Osteoblast (primary cell): ENCODE results near the gene TTC7B. TPM values are rescaled to one million over a fixed set of nuclear protein-coding genes. Genes with fewer than 3 reads are reported as not detected.

Experiments used
- DNase-seq: peaks from one replicate; pipeline ENCODE4 v3.0.0; 2011; ENCODE audit warnings: low spot score, mixed read lengths; ENCODE audit not compliant: insufficient read length; ENCODE audit errors: missing footprints
- H2AFZ ChIP-seq: 2 replicates; pipeline ENCODE4 v1.6.0; 2011; ENCODE audit warnings: mild to moderate bottlenecking, low read length
- H3K27ac ChIP-seq: 2 replicates; pipeline ENCODE4 v1.5.1; 2011; ENCODE audit warnings: mild to moderate bottlenecking, low read depth, low read length, moderate library complexity
- H3K27me3 ChIP-seq: 2 replicates; pipeline ENCODE4 v1.6.0; 2012; ENCODE audit warnings: mild to moderate bottlenecking, control low read depth, inconsistent platforms, low read length, moderate library complexity; ENCODE audit not compliant: insufficient read depth
- H3K36me3 ChIP-seq: 2 replicates; pipeline ENCODE4 v1.5.1; 2011; ENCODE audit warnings: mild to moderate bottlenecking, low read length, control low read depth, moderate library complexity; ENCODE audit not compliant: insufficient read depth
- H3K4me1 ChIP-seq: 2 replicates; pipeline ENCODE4 v1.5.1; 2011; ENCODE audit warnings: mild to moderate bottlenecking, low read length, control low read depth, moderate library complexity; ENCODE audit not compliant: insufficient read depth
- H3K4me2 ChIP-seq: 2 replicates; pipeline ENCODE4 v1.6.0; 2011; ENCODE audit warnings: mild to moderate bottlenecking, low read length; ENCODE audit not compliant: insufficient read depth
- H3K4me3 ChIP-seq: fragments of 200-600 bp; sonication (generic); 3 replicates; pipeline ENCODE4 v1.5.1; 2012; ENCODE audit warnings: mild to moderate bottlenecking, low read length, inconsistent platforms; ENCODE audit not compliant: insufficient read depth
- H3K79me2 ChIP-seq: 2 replicates; pipeline ENCODE4 v1.6.0; 2012; ENCODE audit warnings: mild to moderate bottlenecking, low read length, control low read depth, inconsistent platforms; ENCODE audit not compliant: insufficient read depth
- H3K9me3 ChIP-seq: 2 replicates; pipeline ENCODE4 v1.5.1; 2011; ENCODE audit warnings: low read depth, low read length, control low read depth
- H4K20me1 ChIP-seq: 2 replicates; pipeline ENCODE4 v1.6.0; 2012; ENCODE audit warnings: mild to moderate bottlenecking, low read length, control low read depth; ENCODE audit not compliant: insufficient read depth
- CTCF ChIP-seq: IDR thresholded peaks from 2 replicates; pipeline ENCODE4 v1.5.1; 2011; ENCODE audit warnings: mild to moderate bottlenecking, low read depth, low read length, moderate library complexity; ENCODE audit errors: extremely low read depth
- total RNA-seq: library from RNA; depleted of rRNA; stranded (reverse); fragments of >200 nt; gene quantifications from 2 replicates; pipeline ENCODE4 v1.2.3, GENCODE V29; 2012

Gene TTC7B
- total RNA-seq, 1 donor: 14.5 TPM

GRCh38 chr14:90853116-90853515 is 36.9 kb upstream of the TTC7B start:
- TF ChIP-seq CTCF: no peak
- no peak overlapping the region for H3K4me2 ChIP-seq
- peaks cover 4% of the 10 kb centered on the region for H3K27me3 ChIP-seq
- no peak overlapping the region for H3K4me3 ChIP-seq
- H3K9me3 ChIP-seq: no peaks in the 10 kb centered on the region
- H3K4me1 ChIP-seq: peaks cover 4% of the 10 kb centered on the region
- no peaks in the 10 kb centered on the region for H3K36me3 ChIP-seq
- no peak overlapping the region for H2AFZ ChIP-seq
- H3K79me2 ChIP-seq: no peaks in the 10 kb centered on the region
- no peaks in the 10 kb centered on the region for H4K20me1 ChIP-seq
- DNase-seq: no peak
- no peak overlapping the region for H3K27ac ChIP-seq

- Histone ChIP-seq H3K4me2 (no peak overlapping the region), H3K79me2 (no peaks in the 10 kb centered on the region), H3K4me3 (no peak overlapping the region), H3K27me3 (peaks cover 4% of the 10 kb centered on the region), H3K4me1 (peaks cover 7% of the 10 kb centered on the region), H3K36me3 (no peaks in the 10 kb centered on the region), H4K20me1 (no peaks in the 10 kb centered on the region), H2AFZ (no peak overlapping the region), H3K27ac (no peak overlapping the region), H3K9me3 (no peaks in the 10 kb centered on the region)
- DNase-seq: no peak
- no peak for TF ChIP-seq CTCF
These were observed 35.3 kb upstream of the TTC7B start for GRCh38 chr14:90851327-90852036.

- Histone ChIP-seq H2AFZ (no peak overlapping the region), H3K4me2 (peak overlapping the region; percentile 14), H3K27ac (no peak overlapping the region), H3K36me3 (no peaks in the 10 kb centered on the region), H3K79me2 (no peaks in the 10 kb centered on the region), H3K27me3 (peaks cover 8% of the 10 kb centered on the region), H3K4me1 (peaks cover 10% of the 10 kb centered on the region), H3K4me3 (no peak overlapping the region), H4K20me1 (no peaks in the 10 kb centered on the region), H3K9me3 (no peaks in the 10 kb centered on the region)
- peak; percentile 49 for DNase-seq
- TF ChIP-seq CTCF: no peak
These were observed 34.3 kb upstream of the TTC7B start for GRCh38 chr14:90850487-90850886.

- no peaks in the 10 kb centered on the region for H4K20me1 ChIP-seq
- no peaks in the 10 kb centered on the region for H3K79me2 ChIP-seq
- DNase-seq: no peak
- H3K4me2 ChIP-seq: no peak overlapping the region
- H3K36me3 ChIP-seq: no peaks in the 10 kb centered on the region
- H3K27ac ChIP-seq: no peak overlapping the region
- no peaks in the 10 kb centered on the region for H3K9me3 ChIP-seq
- peaks cover 8% of the 10 kb centered on the region for H3K27me3 ChIP-seq
- H2AFZ ChIP-seq: no peak overlapping the region
- TF ChIP-seq CTCF: no peak
- no peak overlapping the region for H3K4me3 ChIP-seq
- peaks cover 10% of the 10 kb centered on the region for H3K4me1 ChIP-seq
These were observed 33.7 kb upstream of the TTC7B start for GRCh38 chr14:90849787-90850444.
